ENCODE measurements around the gene PFKFB3.
"Not testable (repeated sequence)": the region's sequence is repeated elsewhere in the genome, so short reads cannot be mapped to it uniquely, and the experiment has no call there.

The PFKFB3 gene

DNA sequence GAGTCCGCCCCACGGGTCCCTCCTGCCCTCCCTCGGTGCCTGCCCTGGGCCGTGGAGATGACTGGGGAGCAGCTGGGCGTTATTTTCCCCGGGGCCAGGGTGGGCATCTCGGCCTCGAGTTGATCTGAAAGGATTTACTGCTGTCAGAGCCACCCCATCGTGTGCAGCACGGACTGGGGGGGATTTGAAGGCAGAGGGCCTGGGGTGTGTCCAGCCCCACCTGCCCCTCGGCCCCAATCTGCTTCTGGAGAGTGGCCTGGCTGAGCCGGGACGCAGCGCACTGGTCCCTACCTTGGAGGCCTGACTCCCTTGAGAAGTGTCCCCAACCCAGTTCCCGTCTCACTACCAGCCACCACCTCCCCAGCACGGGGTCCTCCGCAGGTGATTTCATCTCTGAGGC lies 24.2 kb upstream of the PFKFB3 start:
- H3K79me2 ChIP-seq (ENCODE audit: control insufficient read depth, insufficient read depth, low read length, unreplicated experiment), result peaks cover 21% of the 10 kb centered on the region
- H2AFZ ChIP-seq (ENCODE audit: low read length, unreplicated experiment), result no peak overlapping the region
- H3K4me3 ChIP-seq (ENCODE audit: low read depth, low read length), result no peak overlapping the region
- H3K27me3 ChIP-seq (ENCODE audit: insufficient read depth, low read length), result no peaks in the 10 kb centered on the region
- H3K4me1 ChIP-seq (ENCODE audit: control insufficient read depth, insufficient read depth, low read length, unreplicated experiment), result peaks cover 13% of the 10 kb centered on the region
- no peak overlapping the region for H3K27ac ChIP-seq (ENCODE audit: low read depth, low read length)
- no peaks in the 10 kb centered on the region for H3K36me3 ChIP-seq (ENCODE audit: insufficient read depth, low read length)

DNA sequence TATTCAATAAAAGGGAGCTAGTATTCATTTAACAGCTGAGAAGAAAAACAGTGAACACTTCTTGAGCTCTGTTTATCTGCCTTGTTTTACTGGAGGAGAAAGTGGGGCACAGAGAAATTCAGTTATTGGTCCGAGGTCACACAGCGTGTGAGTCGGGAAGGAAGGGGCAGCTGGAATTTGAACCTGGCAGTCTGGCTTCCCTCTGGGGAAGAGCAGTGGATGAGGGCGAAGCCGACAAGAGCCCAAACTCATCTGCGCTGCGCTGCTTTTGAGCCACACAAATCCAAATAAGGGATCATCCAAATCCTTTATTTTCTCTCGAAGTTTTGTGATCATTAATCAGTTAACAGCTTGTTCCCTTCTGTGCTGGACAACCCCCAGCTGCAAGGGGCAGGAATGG lies 23.7 kb upstream of the PFKFB3 start:
- Histone ChIP-seq H3K27me3 (ENCODE audit: insufficient read depth, low read length) (no peaks in the 10 kb centered on the region), H3K4me3 (ENCODE audit: low read depth, low read length) (no peak overlapping the region), H3K27ac (ENCODE audit: low read depth, low read length) (no peak overlapping the region), H3K4me1 (ENCODE audit: control insufficient read depth, insufficient read depth, low read length, unreplicated experiment) (peaks cover 13% of the 10 kb centered on the region), H3K36me3 (ENCODE audit: insufficient read depth, low read length) (no peaks in the 10 kb centered on the region), H2AFZ (ENCODE audit: low read length, unreplicated experiment) (no peak overlapping the region), H3K79me2 (ENCODE audit: control insufficient read depth, insufficient read depth, low read length, unreplicated experiment) (peaks cover 17% of the 10 kb centered on the region)

DNA sequence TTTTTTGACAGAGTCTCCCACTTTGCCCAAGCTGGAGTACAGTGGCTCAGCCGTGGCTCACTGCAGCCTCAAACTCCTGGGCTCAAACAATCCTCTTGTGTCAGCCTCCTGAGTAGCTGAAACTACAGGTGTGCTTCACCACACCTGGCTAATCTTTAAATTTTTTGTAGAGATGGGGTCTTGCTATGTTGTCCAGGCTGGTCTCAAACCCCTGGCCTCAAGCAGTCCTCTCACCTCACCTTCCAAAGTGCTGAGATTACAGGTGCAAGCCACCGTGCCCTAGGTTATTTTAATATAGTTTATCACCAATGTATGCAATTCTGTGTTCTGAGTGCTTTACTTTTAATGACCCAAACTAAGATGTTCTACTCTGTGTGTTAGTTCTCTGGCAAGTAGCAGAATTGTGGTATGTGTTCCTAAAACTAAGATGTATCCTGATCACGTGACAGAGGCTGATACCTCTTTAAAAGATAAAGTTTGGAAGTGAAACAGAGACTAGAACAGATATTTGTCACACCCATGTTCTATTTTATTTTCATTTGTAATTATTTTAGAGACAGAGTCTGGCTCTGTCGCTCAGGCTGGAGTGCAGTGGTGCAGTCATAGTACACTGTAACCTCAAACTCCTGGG lies 22.1 kb upstream of the PFKFB3 start:
- Histone ChIP-seq H3K79me2 (ENCODE audit: control insufficient read depth, insufficient read depth, low read length, unreplicated experiment) (peaks cover 7% of the 10 kb centered on the region), H3K4me1 (ENCODE audit: control insufficient read depth, insufficient read depth, low read length, unreplicated experiment) (peaks cover 13% of the 10 kb centered on the region), H3K27ac (ENCODE audit: low read depth, low read length) (no peak overlapping the region), H3K36me3 (ENCODE audit: insufficient read depth, low read length) (no peaks in the 10 kb centered on the region), H2AFZ (ENCODE audit: low read length, unreplicated experiment) (no peak overlapping the region), H3K27me3 (ENCODE audit: insufficient read depth, low read length) (no peaks in the 10 kb centered on the region), H3K4me3 (ENCODE audit: low read depth, low read length) (no peak overlapping the region)

DNA sequence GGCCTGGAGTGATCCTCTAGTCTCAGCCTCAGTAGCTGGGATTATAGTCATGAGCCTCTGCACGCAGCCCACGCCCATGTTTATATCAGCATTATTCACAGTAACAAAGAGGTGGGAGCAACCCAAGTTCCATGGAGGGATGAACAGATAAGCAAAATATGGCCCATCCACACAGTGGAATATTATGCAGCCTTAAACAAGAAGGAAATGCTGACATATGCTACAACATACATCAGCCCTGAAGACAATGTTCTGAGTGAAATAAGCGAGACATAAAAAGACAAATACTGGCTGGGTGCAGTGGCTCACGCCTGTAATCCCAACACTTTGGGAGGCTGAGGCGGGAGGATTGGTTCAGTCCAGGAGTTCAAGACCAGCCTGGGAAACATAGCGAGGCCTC lies 21.5 kb upstream of the PFKFB3 start:
- Histone ChIP-seq H3K4me3 (ENCODE audit: low read depth, low read length) (no peak overlapping the region), H3K36me3 (ENCODE audit: insufficient read depth, low read length) (no peaks in the 10 kb centered on the region), H3K27ac (ENCODE audit: low read depth, low read length) (no peak overlapping the region), H3K4me1 (ENCODE audit: control insufficient read depth, insufficient read depth, low read length, unreplicated experiment) (peaks cover 11% of the 10 kb centered on the region), H3K27me3 (ENCODE audit: insufficient read depth, low read length) (no peaks in the 10 kb centered on the region), H2AFZ (ENCODE audit: low read length, unreplicated experiment) (no peak overlapping the region), H3K79me2 (ENCODE audit: control insufficient read depth, insufficient read depth, low read length, unreplicated experiment) (peaks cover 5% of the 10 kb centered on the region)

DNA sequence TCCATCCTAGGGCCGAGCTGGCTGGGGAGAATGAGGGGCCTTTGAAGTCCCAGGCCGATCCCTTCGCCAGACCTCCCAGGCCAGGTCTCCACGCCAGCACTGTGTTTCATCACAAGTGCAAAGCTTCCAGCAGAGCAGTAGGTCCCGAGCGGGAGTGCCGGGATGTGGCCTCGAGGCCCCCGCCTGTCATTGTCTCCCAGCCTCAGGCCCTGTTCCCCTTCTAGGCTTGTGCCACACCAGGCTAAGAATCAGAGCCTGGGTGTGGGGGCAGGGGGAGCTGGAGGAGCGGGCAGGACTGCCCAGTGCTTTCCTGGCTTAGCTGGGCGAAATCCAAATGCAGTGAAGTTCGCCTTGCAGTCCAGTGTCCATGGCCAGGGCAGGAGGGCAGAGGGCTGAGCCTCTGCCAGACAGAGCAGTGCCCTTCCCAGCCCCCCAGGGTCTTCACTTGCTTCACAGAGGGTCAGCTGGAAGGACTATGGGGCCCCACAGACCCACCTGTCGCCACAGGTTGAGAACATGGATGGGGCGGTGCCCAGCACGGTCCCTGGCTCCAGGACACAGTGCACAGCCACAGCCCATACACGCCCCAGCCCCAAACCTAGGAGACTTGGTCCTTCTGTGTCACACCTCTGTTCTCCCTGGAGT lies 20.2 kb upstream of the PFKFB3 start:
- Histone ChIP-seq H3K36me3 (ENCODE audit: insufficient read depth, low read length) (no peaks in the 10 kb centered on the region), H2AFZ (ENCODE audit: low read length, unreplicated experiment) (no peak overlapping the region), H3K27me3 (ENCODE audit: insufficient read depth, low read length) (no peaks in the 10 kb centered on the region), H3K27ac (ENCODE audit: low read depth, low read length) (no peak overlapping the region), H3K4me1 (ENCODE audit: control insufficient read depth, insufficient read depth, low read length, unreplicated experiment) (peaks cover 4% of the 10 kb centered on the region), H3K79me2 (ENCODE audit: control insufficient read depth, insufficient read depth, low read length, unreplicated experiment) (peaks cover 2% of the 10 kb centered on the region), H3K4me3 (ENCODE audit: low read depth, low read length) (no peak overlapping the region)

DNA sequence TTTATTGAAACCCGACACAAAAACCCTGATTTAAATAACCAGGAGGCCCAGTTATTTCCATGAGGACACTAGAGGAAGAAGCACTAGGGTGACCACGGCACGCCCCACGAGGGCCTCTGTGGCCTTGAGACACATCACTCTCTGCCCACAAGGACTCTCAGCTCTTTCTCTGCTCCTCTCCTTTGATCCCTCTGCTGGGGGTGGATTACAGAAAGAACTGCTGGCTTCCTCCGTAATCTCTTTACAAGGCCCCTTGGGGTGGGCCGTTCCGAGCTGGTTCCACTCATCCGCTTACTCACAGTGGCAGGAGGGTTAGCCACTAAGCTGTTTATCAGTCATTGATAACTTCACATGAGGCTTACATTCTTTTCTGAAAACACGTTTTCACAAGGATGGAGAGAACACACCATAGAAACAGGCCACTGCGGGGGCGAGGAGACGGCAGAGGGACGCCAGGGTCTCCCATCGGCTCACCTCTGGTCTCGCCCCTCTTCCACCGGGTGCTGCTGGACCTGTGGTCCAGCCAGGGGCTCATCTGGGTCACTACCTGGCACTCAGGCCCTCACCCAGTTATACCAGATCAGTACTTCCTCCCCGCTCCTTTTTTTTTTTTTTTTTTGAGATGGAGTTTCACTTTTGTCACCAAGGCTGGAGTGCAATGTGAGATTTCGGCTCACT lies 17.6 kb upstream of the PFKFB3 start:
- Histone ChIP-seq H3K4me1 (ENCODE audit: control insufficient read depth, insufficient read depth, low read length, unreplicated experiment) (peaks cover 4% of the 10 kb centered on the region), H3K27ac (ENCODE audit: low read depth, low read length) (no peak overlapping the region), H2AFZ (ENCODE audit: low read length, unreplicated experiment) (no peak overlapping the region), H3K79me2 (ENCODE audit: control insufficient read depth, insufficient read depth, low read length, unreplicated experiment) (no peaks in the 10 kb centered on the region), H3K36me3 (ENCODE audit: insufficient read depth, low read length) (no peaks in the 10 kb centered on the region), H3K4me3 (ENCODE audit: low read depth, low read length) (no peak overlapping the region), H3K27me3 (ENCODE audit: insufficient read depth, low read length) (no peaks in the 10 kb centered on the region)

DNA sequence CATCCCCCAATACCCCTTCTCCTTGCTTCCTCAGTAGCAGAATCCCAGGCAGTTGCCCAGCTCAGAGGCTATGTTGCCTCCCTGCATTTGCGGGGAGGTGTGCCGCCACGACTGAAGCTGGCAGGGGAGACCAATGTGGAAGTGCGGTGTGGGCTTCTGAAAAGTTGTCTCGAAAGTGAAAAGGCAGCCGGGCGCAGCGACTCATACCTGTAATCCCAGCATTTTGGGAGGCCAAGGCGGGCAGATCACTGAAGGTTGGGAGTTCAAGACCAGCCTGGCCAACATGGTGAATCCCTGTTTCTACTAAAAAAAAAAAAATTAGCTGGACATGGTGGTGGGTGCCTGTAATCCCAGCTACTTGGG lies 15.9 kb upstream of the PFKFB3 start:
- Histone ChIP-seq H3K27me3 (ENCODE audit: insufficient read depth, low read length) (no peaks in the 10 kb centered on the region), H3K27ac (ENCODE audit: low read depth, low read length) (no peak overlapping the region), H3K4me3 (ENCODE audit: low read depth, low read length) (no peak overlapping the region), H3K79me2 (ENCODE audit: control insufficient read depth, insufficient read depth, low read length, unreplicated experiment) (peaks cover 5% of the 10 kb centered on the region), H2AFZ (ENCODE audit: low read length, unreplicated experiment) (no peak overlapping the region), H3K4me1 (ENCODE audit: control insufficient read depth, insufficient read depth, low read length, unreplicated experiment) (peaks cover 12% of the 10 kb centered on the region), H3K36me3 (ENCODE audit: insufficient read depth, low read length) (no peaks in the 10 kb centered on the region)

DNA sequence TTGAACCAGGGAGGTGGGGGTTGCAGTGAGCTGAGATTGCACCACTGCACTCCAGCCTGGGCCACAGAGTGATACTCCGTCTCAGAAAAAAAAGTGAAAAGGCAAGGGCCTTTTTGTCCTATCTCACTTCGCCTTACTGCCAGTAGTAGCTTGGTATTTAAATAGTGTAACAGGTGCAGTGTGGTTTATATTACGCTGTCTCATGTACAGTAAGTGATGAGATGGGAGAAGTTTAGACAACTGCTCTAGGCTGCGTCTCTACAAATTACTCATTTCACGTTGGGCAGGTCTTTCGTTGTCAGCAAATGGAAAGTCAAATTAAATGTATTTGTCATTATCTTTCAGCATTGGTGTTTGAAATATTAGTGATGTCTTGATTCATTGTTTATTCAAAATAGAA lies 15.5 kb upstream of the PFKFB3 start:
- Histone ChIP-seq H3K79me2 (ENCODE audit: control insufficient read depth, insufficient read depth, low read length, unreplicated experiment) (peaks cover 5% of the 10 kb centered on the region), H2AFZ (ENCODE audit: low read length, unreplicated experiment) (no peak overlapping the region), H3K27ac (ENCODE audit: low read depth, low read length) (no peak overlapping the region), H3K27me3 (ENCODE audit: insufficient read depth, low read length) (no peaks in the 10 kb centered on the region), H3K4me3 (ENCODE audit: low read depth, low read length) (no peak overlapping the region), H3K4me1 (ENCODE audit: control insufficient read depth, insufficient read depth, low read length, unreplicated experiment) (peaks cover 16% of the 10 kb centered on the region), H3K36me3 (ENCODE audit: insufficient read depth, low read length) (no peaks in the 10 kb centered on the region)

DNA sequence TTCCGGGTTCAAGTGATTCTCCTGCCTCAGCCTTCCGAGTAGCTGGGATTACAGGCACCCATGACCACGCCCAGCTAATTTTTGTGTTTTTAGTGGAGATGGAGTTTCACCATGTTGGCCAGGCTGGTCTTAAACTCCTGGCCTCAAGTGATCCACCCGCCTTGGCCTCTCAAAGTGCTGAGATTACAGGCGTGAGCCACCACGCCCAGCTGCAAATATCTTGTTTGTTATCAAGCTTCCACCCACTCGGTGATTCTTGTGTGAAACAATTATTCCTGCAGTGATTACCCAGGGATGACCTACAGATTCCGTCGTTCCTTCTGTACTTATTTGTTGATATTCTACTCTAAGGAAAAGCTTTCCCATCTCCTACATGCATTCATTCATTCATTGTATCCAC lies 12.7 kb upstream of the PFKFB3 start:
- H3K27me3 ChIP-seq (ENCODE audit: insufficient read depth, low read length); H3K27ac ChIP-seq (ENCODE audit: low read depth, low read length); H3K36me3 ChIP-seq (ENCODE audit: insufficient read depth, low read length); H2AFZ ChIP-seq (ENCODE audit: low read length, unreplicated experiment); H3K79me2 ChIP-seq (ENCODE audit: control insufficient read depth, insufficient read depth, low read length, unreplicated experiment); H3K4me3 ChIP-seq (ENCODE audit: low read depth, low read length): not testable (repeated sequence)
- peaks cover 31% of the 10 kb centered on the region for H3K4me1 ChIP-seq (ENCODE audit: control insufficient read depth, insufficient read depth, low read length, unreplicated experiment)

DNA sequence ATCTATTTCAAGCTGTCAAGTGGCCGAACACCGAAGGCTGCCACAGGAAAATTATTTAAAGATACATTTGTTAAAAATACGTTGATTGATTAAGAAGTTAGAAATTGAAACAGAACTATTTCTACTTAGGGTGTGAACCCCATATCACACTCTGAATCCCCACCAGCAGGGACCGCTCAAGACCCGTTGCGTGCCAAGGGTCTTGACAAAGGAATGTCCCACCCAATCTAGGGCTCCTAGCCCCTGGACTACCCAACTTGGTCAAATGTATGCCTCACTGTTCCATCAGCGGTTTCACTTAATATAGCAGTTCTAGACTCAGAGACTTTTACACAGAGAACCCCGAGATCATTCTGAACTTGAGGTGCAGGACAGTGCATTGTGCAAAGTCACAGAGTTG lies 11.6 kb upstream of the PFKFB3 start:
- no peak overlapping the region for H3K27ac ChIP-seq (ENCODE audit: low read depth, low read length)
- H3K36me3 ChIP-seq (ENCODE audit: insufficient read depth, low read length), result no peaks in the 10 kb centered on the region
- H3K4me3 ChIP-seq (ENCODE audit: low read depth, low read length), result no peak overlapping the region
- H3K4me1 ChIP-seq (ENCODE audit: control insufficient read depth, insufficient read depth, low read length, unreplicated experiment), result peaks cover 41% of the 10 kb centered on the region
- no peaks in the 10 kb centered on the region for H3K27me3 ChIP-seq (ENCODE audit: insufficient read depth, low read length)
- no peak overlapping the region for H2AFZ ChIP-seq (ENCODE audit: low read length, unreplicated experiment)
- peaks cover 5% of the 10 kb centered on the region for H3K79me2 ChIP-seq (ENCODE audit: control insufficient read depth, insufficient read depth, low read length, unreplicated experiment)

DNA sequence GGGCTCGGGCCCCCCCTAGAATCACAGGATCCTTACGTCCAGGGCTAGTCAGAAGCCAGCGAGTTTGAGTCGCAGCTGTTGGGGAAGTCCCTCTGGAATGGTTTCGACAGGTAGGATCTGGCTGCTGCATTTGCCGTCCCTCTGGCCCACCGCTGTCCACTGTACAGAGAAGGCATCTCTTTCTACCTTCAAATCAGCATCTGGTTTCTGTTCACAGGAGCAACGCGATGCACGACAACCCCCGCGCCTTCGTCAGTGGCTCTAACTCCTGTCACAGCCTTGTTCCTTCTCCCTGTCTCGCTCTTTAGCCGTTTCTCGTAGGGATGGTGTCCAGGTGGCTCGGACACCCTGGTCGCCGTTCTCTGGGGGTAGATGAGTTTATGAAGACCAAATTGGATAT lies 11.2 kb upstream of the PFKFB3 start:
- Histone ChIP-seq H2AFZ (ENCODE audit: low read length, unreplicated experiment) (no peak overlapping the region), H3K4me3 (ENCODE audit: low read depth, low read length) (no peak overlapping the region), H3K27me3 (ENCODE audit: insufficient read depth, low read length) (no peaks in the 10 kb centered on the region), H3K27ac (ENCODE audit: low read depth, low read length) (peak overlapping the region; percentile 6; the same call in 1 of the 2 replicates), H3K79me2 (ENCODE audit: control insufficient read depth, insufficient read depth, low read length, unreplicated experiment) (peaks cover 5% of the 10 kb centered on the region), H3K4me1 (ENCODE audit: control insufficient read depth, insufficient read depth, low read length, unreplicated experiment) (peaks cover 41% of the 10 kb centered on the region), H3K36me3 (ENCODE audit: insufficient read depth, low read length) (no peaks in the 10 kb centered on the region)
